Uterus (tissue), 4 donors: ENCODE measurements around the gene NOS1AP. TPM values are rescaled to one million over a fixed set of nuclear protein-coding genes. Genes with fewer than 3 reads are reported as not detected.

Experiments used
- DNase-seq, 2 donors: peaks; one replicate each; pipeline ENCODE4 v3.0.0-alpha.2; 2019 to 2020
- H3K27ac ChIP-seq, 2 donors: fragments of 200-600 bp; sonication (generic); 1 replicate in 1 of 2; 2 replicates in 1 of 2; pipeline ENCODE4 v1.5.1; 2016 to 2018
- H3K27me3 ChIP-seq, 2 donors: fragments of 200-600 bp; sonication (generic); one replicate each; pipeline ENCODE4 v1.5.1; 2018 to 2019; ENCODE audit warnings: control low read depth in 1 of 2
- H3K36me3 ChIP-seq, 2 donors: fragments of 200-600 bp; sonication (generic); one replicate each; pipeline ENCODE4 v1.5.1; 2019; ENCODE audit warnings: control low read depth in 1 of 2
- H3K4me1 ChIP-seq, 2 donors: fragments of 200-600 bp; sonication (generic); one replicate each; pipeline ENCODE4 v1.5.1; 2018 to 2019; ENCODE audit warnings: control low read depth in 1 of 2
- H3K4me3 ChIP-seq, 2 donors: fragments of 200-600 bp; sonication (generic); 1 replicate in 1 of 2; 2 replicates in 1 of 2; pipeline ENCODE4 v1.5.1; 2018 to 2019; ENCODE audit warnings: mild to moderate bottlenecking in 1 of 2
- H3K9me3 ChIP-seq, 2 donors: fragments of 200-600 bp; sonication (generic); one replicate each; pipeline ENCODE4 v1.5.1; 2019; ENCODE audit warnings: control low read depth in 1 of 2
- CTCF ChIP-seq, 4 experiments: fragments of 200-600 bp in 2 of 4; fragments of 450-650 bp in 2 of 4; sonication (generic) in 2 of 4; IDR thresholded peaks; one replicate each; pipeline ENCODE4 v1.5.1; 2016 to 2019; ENCODE audit warnings: antibody characterized with exemption in 4 of 4, mild to moderate bottlenecking in 2 of 4, moderate library complexity in 1 of 4
- POLR2A ChIP-seq, 2 donors: fragments of 450-650 bp; IDR thresholded peaks; one replicate each; pipeline ENCODE4 v1.6.1; 2016; ENCODE audit warnings: antibody characterized with exemption in 2 of 2, mild to moderate bottlenecking in 1 of 2, moderate library complexity in 1 of 2
- intact Hi-C: fragments of 100-400 bp; cut with DNase I; formaldehyde crosslinking; loops from one replicate; pipeline ENCODE4 v1.15.1; 2023; ENCODE audit warnings: low total_unique reads
- total RNA-seq, 4 donors: library from RNA; depleted of rRNA in 3 of 4; stranded (reverse); fragments of >200 nt in 3 of 4; gene quantifications; one replicate each; pipeline versions ENCODE4 v1.1.0 to v1.2.4, GENCODE V29; 2014 to 2023
- donor health status: DM: yes; HTN: yes; CAD: no.

Gene NOS1AP
- total RNA-seq, 4 donors from 2014 or later, result under 0.01 to 5.3 (median 1.9) TPM; not detected in 1

GRCh38 chr1:162305969-162306368 lies 236.5 kb downstream of the NOS1AP start:
- TF ChIP-seq POLR2A (IDR thresholded peaks at IDR 0.05) (no peak), CTCF (IDR thresholded peaks at IDR 0.05) (no peak)
- no peak for DNase-seq
- no peak overlapping the region for H3K27ac ChIP-seq
- H3K36me3 ChIP-seq, result no peaks in the 10 kb centered on the region
- H3K4me3 ChIP-seq, result no peak overlapping the region
- peaks cover 0 to 4% of the 10 kb centered on the region in 2 donors for H3K9me3 ChIP-seq
- no peaks in the 10 kb centered on the region for H3K4me1 ChIP-seq
- H3K27me3 ChIP-seq, result no peaks in the 10 kb centered on the region
- intact Hi-C loops, result no loop called here

GRCh38 chr1:162310337-162310736 lies 240.8 kb downstream of the NOS1AP start:
- Histone ChIP-seq H3K27me3 (no peaks in the 10 kb centered on the region), H3K4me3 (no peak overlapping the region), H3K36me3 (no peaks in the 10 kb centered on the region), H3K27ac (no peak overlapping the region), H3K9me3 (peaks cover 0 to 4% of the 10 kb centered on the region in 2 donors), H3K4me1 (no peaks in the 10 kb centered on the region)
- intact Hi-C loops, result no loop called here
- DNase-seq, result no peak
- TF ChIP-seq CTCF (IDR thresholded peaks at IDR 0.05) (no peak), POLR2A (IDR thresholded peaks at IDR 0.05) (no peak)

GRCh38 chr1:162314206-162314605 lies 244.7 kb downstream of the NOS1AP start:
- no peak for TF ChIP-seq CTCF (IDR thresholded peaks at IDR 0.05)
- no peak for TF ChIP-seq POLR2A (IDR thresholded peaks at IDR 0.05)
- Histone ChIP-seq H3K4me1 (no peaks in the 10 kb centered on the region), H3K36me3 (no peaks in the 10 kb centered on the region), H3K4me3 (no peak overlapping the region), H3K9me3 (no peaks in the 10 kb centered on the region), H3K27ac (no peak overlapping the region), H3K27me3 (no peaks in the 10 kb centered on the region)
- intact Hi-C loops, result no loop called here
- DNase-seq, result no peak

- Histone ChIP-seq H3K27me3 (no peaks in the 10 kb centered on the region), H3K36me3 (no peaks in the 10 kb centered on the region), H3K4me3 (no peak overlapping the region), H3K9me3 (no peaks in the 10 kb centered on the region), H3K27ac (no peak overlapping the region), H3K4me1 (no peaks in the 10 kb centered on the region)
- intact Hi-C loops, result no loop called here
- no peak for DNase-seq
- TF ChIP-seq CTCF (IDR thresholded peaks at IDR 0.05) (no peak), POLR2A (IDR thresholded peaks at IDR 0.05) (no peak)
These were observed 246.2 kb downstream of the NOS1AP start for GRCh38 chr1:162315673-162316072.

GRCh38 chr1:162316187-162316586 lies 246.7 kb downstream of the NOS1AP start:
- Histone ChIP-seq H3K4me3 (no peak overlapping the region), H3K36me3 (no peaks in the 10 kb centered on the region), H3K4me1 (no peaks in the 10 kb centered on the region), H3K9me3 (no peaks in the 10 kb centered on the region), H3K27me3 (no peaks in the 10 kb centered on the region), H3K27ac (no peak overlapping the region)
- no peak for TF ChIP-seq CTCF (IDR thresholded peaks at IDR 0.05)
- TF ChIP-seq POLR2A (IDR thresholded peaks at IDR 0.05), result no peak
- no peak for DNase-seq
- intact Hi-C loops, result no loop called here
